NCI-H1092 treated with DMSO at 0.1 percent for 48 hours (cell line): ENCODE results near the gene PIGN.

Experiments
- DNase-seq: peaks from one replicate; lab custom pipeline; 2025; lab: John Stamatoyannopoulos, UW

The PIGN gene

GRCh38 chr18:62106271-62106670 lies 80.6 kb downstream of the PIGN start:
- no peak for DNase-seq

GRCh38 chr18:62105376-62105775 lies 81.5 kb downstream of the PIGN start:
- no peak for DNase-seq

GRCh38 chr18:62102221-62102620 lies 84.6 kb downstream of the PIGN start:
- no peak for DNase-seq

GRCh38 chr18:62101321-62101721 lies 85.5 kb downstream of the PIGN start:
- no peak for DNase-seq

- DNase-seq = no peak
Observed at GRCh38 chr18:62098960-62099359, 87.9 kb downstream of the PIGN start.

- DNase-seq = no peak
Observed at GRCh38 chr18:62097698-62098097, 89.2 kb downstream of the PIGN start.

- DNase-seq = no peak
Observed at GRCh38 chr18:62091487-62092120, 95.3 kb downstream of the PIGN start.

- no peak for DNase-seq
Observed at GRCh38 chr18:62089174-62089573, 97.7 kb downstream of the PIGN start.

- DNase-seq = no peak
Observed at GRCh38 chr18:62088156-62088555, 98.7 kb downstream of the PIGN start.

- DNase-seq = no peak
Observed at GRCh38 chr18:62085756-62086155, 101.1 kb downstream of the PIGN start.

GRCh38 chr18:62081761-62082294 lies 105.0 kb downstream of the PIGN start:
- DNase-seq = no peak

- DNase-seq = no peak
Observed at GRCh38 chr18:62081248-62081647, 105.6 kb downstream of the PIGN start.

- DNase-seq = no peak
Observed at GRCh38 chr18:62080172-62080900, 106.5 kb downstream of the PIGN start.

- no peak for DNase-seq
Observed at GRCh38 chr18:62073461-62074281, 113.2 kb downstream of the PIGN start.

GRCh38 chr18:62072370-62072769 lies 114.5 kb downstream of the PIGN start:
- DNase-seq = no peak

- no peak for DNase-seq
Observed at GRCh38 chr18:62071071-62071470, 115.8 kb downstream of the PIGN start.

- DNase-seq = no peak
Observed at GRCh38 chr18:62070302-62070701, 116.6 kb downstream of the PIGN start.

- no peak for DNase-seq
Observed at GRCh38 chr18:62069556-62069955, 117.3 kb downstream of the PIGN start.

GRCh38 chr18:62066102-62066818 lies 120.6 kb downstream of the PIGN start:
- DNase-seq = no peak

- no peak for DNase-seq
Observed at GRCh38 chr18:62064361-62064760, 122.5 kb downstream of the PIGN start.

- DNase-seq = no peak
Observed at GRCh38 chr18:62061821-62062478, 124.9 kb downstream of the PIGN start.
